H1 (cell line): Measurements from ENCODE around the gene GPBP1L1. TPM values are rescaled to one million over a fixed set of nuclear protein-coding genes. Genes with fewer than 3 reads are reported as not detected.

Source experiments
- ATF2 ChIP-seq: IDR thresholded peaks from 2 replicates; pipeline ENCODE4 v1.6.1; 2012; ENCODE audit warnings: low read length, inconsistent platforms
- polyA plus RNA-seq, 7 experiments: library from polyadenylated mRNA; depleted of rRNA in 3 of 7; stranded (reverse) in 5 of 7; unstranded in 2 of 7; fragments of >200 nt in 5 of 7; fragments of 200-250 nt in 2 of 7; gene quantifications; 1 replicate in 5 of 7; 2 replicates in 1 of 7; 4 replicates in 1 of 7; pipeline versions ENCODE4 v1.2.1 to v1.2.3, GENCODE V29; 2011 to 2013; ENCODE audit warnings: missing spikeins in 2 of 7, mixed read lengths in 2 of 7
- total RNA-seq: library from RNA; stranded (reverse); fragmentation: NEBNext Ultra II Directional; extraction: Animal tissue kit (Norgen Biotek cat#: 25700); gene quantifications from 2 replicates; pipeline ENCODE4 v1.2.1, GENCODE V29; 2021
- TF ChIP-seq, protein P1 (sequence below): fragments of 300-600 bp; sonication (generic); IDR thresholded peaks from 2 replicates; pipeline ENCODE4 v1.7.1; 2012; ENCODE audit warnings: low read length, moderate library complexity, mild to moderate bottlenecking, inconsistent platforms; ENCODE audit not compliant: insufficient replicate concordance

GPBP1L1 gene
- total and polyA plus RNA-seq, 2 of the 8 experiments (the other 6 are each of a cell fraction or from before 2014, with no cell fraction given), result 70.1 to 119 TPM

GRCh38 chr1:45610589-45611226 is 75.6 kb downstream of the GPBP1L1 start (continued):
- TF ChIP-seq ATF2, result no peak
- TF ChIP-seq, protein P1, sequence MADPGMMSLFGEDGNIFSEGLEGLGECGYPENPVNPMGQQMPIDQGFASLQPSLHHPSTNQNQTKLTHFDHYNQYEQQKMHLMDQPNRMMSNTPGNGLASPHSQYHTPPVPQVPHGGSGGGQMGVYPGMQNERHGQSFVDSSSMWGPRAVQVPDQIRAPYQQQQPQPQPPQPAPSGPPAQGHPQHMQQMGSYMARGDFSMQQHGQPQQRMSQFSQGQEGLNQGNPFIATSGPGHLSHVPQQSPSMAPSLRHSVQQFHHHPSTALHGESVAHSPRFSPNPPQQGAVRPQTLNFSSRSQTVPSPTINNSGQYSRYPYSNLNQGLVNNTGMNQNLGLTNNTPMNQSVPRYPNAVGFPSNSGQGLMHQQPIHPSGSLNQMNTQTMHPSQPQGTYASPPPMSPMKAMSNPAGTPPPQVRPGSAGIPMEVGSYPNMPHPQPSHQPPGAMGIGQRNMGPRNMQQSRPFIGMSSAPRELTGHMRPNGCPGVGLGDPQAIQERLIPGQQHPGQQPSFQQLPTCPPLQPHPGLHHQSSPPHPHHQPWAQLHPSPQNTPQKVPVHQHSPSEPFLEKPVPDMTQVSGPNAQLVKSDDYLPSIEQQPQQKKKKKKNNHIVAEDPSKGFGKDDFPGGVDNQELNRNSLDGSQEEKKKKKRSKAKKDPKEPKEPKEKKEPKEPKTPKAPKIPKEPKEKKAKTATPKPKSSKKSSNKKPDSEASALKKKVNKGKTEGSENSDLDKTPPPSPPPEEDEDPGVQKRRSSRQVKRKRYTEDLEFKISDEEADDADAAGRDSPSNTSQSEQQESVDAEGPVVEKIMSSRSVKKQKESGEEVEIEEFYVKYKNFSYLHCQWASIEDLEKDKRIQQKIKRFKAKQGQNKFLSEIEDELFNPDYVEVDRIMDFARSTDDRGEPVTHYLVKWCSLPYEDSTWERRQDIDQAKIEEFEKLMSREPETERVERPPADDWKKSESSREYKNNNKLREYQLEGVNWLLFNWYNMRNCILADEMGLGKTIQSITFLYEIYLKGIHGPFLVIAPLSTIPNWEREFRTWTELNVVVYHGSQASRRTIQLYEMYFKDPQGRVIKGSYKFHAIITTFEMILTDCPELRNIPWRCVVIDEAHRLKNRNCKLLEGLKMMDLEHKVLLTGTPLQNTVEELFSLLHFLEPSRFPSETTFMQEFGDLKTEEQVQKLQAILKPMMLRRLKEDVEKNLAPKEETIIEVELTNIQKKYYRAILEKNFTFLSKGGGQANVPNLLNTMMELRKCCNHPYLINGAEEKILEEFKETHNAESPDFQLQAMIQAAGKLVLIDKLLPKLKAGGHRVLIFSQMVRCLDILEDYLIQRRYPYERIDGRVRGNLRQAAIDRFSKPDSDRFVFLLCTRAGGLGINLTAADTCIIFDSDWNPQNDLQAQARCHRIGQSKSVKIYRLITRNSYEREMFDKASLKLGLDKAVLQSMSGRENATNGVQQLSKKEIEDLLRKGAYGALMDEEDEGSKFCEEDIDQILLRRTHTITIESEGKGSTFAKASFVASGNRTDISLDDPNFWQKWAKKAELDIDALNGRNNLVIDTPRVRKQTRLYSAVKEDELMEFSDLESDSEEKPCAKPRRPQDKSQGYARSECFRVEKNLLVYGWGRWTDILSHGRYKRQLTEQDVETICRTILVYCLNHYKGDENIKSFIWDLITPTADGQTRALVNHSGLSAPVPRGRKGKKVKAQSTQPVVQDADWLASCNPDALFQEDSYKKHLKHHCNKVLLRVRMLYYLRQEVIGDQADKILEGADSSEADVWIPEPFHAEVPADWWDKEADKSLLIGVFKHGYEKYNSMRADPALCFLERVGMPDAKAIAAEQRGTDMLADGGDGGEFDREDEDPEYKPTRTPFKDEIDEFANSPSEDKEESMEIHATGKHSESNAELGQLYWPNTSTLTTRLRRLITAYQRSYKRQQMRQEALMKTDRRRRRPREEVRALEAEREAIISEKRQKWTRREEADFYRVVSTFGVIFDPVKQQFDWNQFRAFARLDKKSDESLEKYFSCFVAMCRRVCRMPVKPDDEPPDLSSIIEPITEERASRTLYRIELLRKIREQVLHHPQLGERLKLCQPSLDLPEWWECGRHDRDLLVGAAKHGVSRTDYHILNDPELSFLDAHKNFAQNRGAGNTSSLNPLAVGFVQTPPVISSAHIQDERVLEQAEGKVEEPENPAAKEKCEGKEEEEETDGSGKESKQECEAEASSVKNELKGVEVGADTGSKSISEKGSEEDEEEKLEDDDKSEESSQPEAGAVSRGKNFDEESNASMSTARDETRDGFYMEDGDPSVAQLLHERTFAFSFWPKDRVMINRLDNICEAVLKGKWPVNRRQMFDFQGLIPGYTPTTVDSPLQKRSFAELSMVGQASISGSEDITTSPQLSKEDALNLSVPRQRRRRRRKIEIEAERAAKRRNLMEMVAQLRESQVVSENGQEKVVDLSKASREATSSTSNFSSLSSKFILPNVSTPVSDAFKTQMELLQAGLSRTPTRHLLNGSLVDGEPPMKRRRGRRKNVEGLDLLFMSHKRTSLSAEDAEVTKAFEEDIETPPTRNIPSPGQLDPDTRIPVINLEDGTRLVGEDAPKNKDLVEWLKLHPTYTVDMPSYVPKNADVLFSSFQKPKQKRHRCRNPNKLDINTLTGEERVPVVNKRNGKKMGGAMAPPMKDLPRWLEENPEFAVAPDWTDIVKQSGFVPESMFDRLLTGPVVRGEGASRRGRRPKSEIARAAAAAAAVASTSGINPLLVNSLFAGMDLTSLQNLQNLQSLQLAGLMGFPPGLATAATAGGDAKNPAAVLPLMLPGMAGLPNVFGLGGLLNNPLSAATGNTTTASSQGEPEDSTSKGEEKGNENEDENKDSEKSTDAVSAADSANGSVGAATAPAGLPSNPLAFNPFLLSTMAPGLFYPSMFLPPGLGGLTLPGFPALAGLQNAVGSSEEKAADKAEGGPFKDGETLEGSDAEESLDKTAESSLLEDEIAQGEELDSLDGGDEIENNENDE, result no peak
- TF ChIP-seq, all 59 proteins: peak for 2
